Glutamatergic neuron (in vitro differentiated cells): ENCODE results near the gene DOCK2. TPM values are rescaled to one million over a fixed set of nuclear protein-coding genes. Genes with fewer than 3 reads are reported as not detected.

ENCODE experiments used
- DNase-seq: peaks from one replicate; pipeline ENCODE4 v3.0.0; 2022
- H3K27ac Mint-ChIP-seq: one replicate; pipeline ENCODE4 v1.8.0; 2020; ENCODE audit warnings: mild to moderate bottlenecking, mixed read lengths, inconsistent platforms; ENCODE audit not compliant: unreplicated experiment
- H3K27me3 Mint-ChIP-seq: one replicate; pipeline ENCODE4 v1.8.0; 2020; ENCODE audit warnings: mild to moderate bottlenecking, moderate library complexity, mixed read lengths, inconsistent platforms; ENCODE audit not compliant: unreplicated experiment
- H3K36me3 Mint-ChIP-seq: one replicate; pipeline ENCODE4 v1.8.0; 2020; ENCODE audit warnings: mild to moderate bottlenecking, mixed read lengths, inconsistent platforms; ENCODE audit not compliant: unreplicated experiment
- H3K4me1 Mint-ChIP-seq: one replicate; pipeline ENCODE4 v1.8.0; 2020; ENCODE audit warnings: mild to moderate bottlenecking, low read depth, mixed read lengths, inconsistent platforms; ENCODE audit not compliant: unreplicated experiment
- H3K4me3 Mint-ChIP-seq: one replicate; pipeline ENCODE4 v1.8.0; 2020; ENCODE audit warnings: mild to moderate bottlenecking, mixed read lengths, inconsistent platforms; ENCODE audit not compliant: unreplicated experiment
- H3K9me3 Mint-ChIP-seq: one replicate; pipeline ENCODE4 v1.8.0; 2020; ENCODE audit warnings: mild to moderate bottlenecking, moderate library complexity, mixed read lengths, inconsistent platforms; ENCODE audit not compliant: unreplicated experiment
- CTCF ChIP-seq: fragments of 200-600 bp; sonication (generic); IDR thresholded peaks from one replicate; pipeline ENCODE4 v1.5.0; 2021; ENCODE audit not compliant: partially characterized antibody, unreplicated experiment
- total RNA-seq: library from RNA; stranded (reverse); fragmentation: NEBNext Ultra II Directional; extraction: Animal tissue kit (Norgen Biotek cat#: 25700); gene quantifications from one replicate; pipeline ENCODE4 v1.2.1, GENCODE V29; 2021; ENCODE audit not compliant: unreplicated experiment

DOCK2 gene
- total RNA-seq, 1 donor from 2014 or later, result 0.66 TPM

GRCh38 chr5:169954786-169955185 lies 317.7 kb downstream of the DOCK2 start:
- Mint-ChIP-seq H3K4me1 (no peaks in the 10 kb centered on the region), H3K9me3 (no peaks in the 10 kb centered on the region), H3K36me3 (no peaks in the 10 kb centered on the region), H3K27ac (no peak overlapping the region), H3K27me3 (peaks cover 1% of the 10 kb centered on the region), H3K4me3 (no peak overlapping the region)
- no peak for DNase-seq
- TF ChIP-seq CTCF, result no peak

- no peaks in the 10 kb centered on the region for H3K9me3 Mint-ChIP-seq
Measured at GRCh38 chr5:169956126-169956525, 319.1 kb downstream of the DOCK2 start.

GRCh38 chr5:169956756-169957155 lies 319.7 kb downstream of the DOCK2 start:
- no peaks in the 10 kb centered on the region for H3K9me3 Mint-ChIP-seq
- peaks cover 1% of the 10 kb centered on the region for H3K27me3 Mint-ChIP-seq
- no peaks in the 10 kb centered on the region for H3K36me3 Mint-ChIP-seq
- H3K27ac Mint-ChIP-seq, result no peak overlapping the region
- no peak for DNase-seq
- H3K4me3 Mint-ChIP-seq, result no peak overlapping the region
- H3K4me1 Mint-ChIP-seq, result no peaks in the 10 kb centered on the region
- no peak for TF ChIP-seq CTCF

More at GRCh38 chr5:169956126-169956525, 319.1 kb downstream of the DOCK2 start:
- Mint-ChIP-seq H3K4me1 (no peaks in the 10 kb centered on the region), H3K36me3 (no peaks in the 10 kb centered on the region), H3K27ac (no peak overlapping the region), H3K27me3 (peaks cover 1% of the 10 kb centered on the region), H3K4me3 (no peak overlapping the region)
- no peak for DNase-seq
- TF ChIP-seq CTCF, result no peak

GRCh38 chr5:169958278-169958677 lies 321.2 kb downstream of the DOCK2 start:
- Mint-ChIP-seq H3K27ac (no peak overlapping the region), H3K4me1 (no peaks in the 10 kb centered on the region), H3K27me3 (no peaks in the 10 kb centered on the region), H3K4me3 (no peak overlapping the region), H3K9me3 (no peaks in the 10 kb centered on the region), H3K36me3 (no peaks in the 10 kb centered on the region)
- TF ChIP-seq CTCF, result no peak
- DNase-seq, result no peak

- TF ChIP-seq CTCF, result no peak
- Mint-ChIP-seq H3K27me3 (no peaks in the 10 kb centered on the region), H3K27ac (no peak overlapping the region), H3K4me1 (no peaks in the 10 kb centered on the region), H3K9me3 (no peaks in the 10 kb centered on the region), H3K36me3 (no peaks in the 10 kb centered on the region), H3K4me3 (no peak overlapping the region)
- no peak for DNase-seq
Measured at GRCh38 chr5:169960659-169961058, 323.6 kb downstream of the DOCK2 start.
